ENCODE results near the gene HOXD3.

The HOXD3 gene

DNA sequence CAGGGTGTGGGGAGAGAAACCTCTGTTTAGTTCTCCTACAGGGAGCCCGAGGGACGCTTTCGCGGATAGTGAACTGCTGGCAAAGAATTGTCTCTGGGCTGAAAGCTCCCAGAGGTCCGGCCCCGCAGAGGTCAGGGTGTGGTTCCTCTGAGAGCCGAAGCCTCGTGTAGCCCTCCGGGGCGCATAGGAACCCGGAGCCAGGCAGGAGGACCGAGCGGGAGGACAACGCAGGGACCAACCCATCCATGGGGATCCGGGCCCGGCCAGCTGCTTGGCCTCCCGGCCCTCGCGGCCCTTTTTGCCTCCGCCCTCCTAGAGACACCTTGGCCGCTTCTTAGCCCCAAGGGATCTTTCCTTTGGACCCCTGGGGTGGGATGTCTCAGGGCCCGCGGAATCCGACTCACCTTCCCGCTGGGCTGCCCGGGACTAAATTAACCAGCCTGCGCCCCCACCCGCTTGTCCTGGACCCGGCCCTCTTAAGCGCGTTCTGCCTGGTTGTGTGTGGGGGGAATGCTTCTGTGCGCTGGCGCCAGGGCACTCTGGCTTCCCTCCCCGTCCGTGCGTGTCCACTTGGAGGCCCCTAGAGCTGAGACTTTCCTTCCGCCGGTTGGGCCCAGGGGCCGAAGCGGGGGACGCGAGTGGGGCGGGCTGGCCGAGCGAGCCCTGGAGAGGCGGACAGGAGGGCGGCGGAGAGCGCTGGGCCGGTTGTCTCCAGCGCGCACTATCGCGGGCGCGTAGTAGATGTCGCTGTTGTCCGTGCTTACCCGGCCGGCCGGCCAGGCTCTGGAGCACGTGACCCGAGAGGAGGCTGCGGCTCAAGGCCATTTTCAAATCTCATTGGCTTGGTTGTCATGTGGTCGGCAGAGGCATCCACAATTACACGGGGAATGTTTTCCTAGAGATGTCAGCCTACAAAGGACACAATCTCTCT, 41.0 kb upstream of the HOXD3 start, which contains the start of gene HOXD10:
Gene HOXD10, plus strand, starts transcription at position 896 of the 931 bp plus-strand sequence. CDS start 56 bp downstream, outside the sequence.
- TF ChIP-seq, protein P1, sequence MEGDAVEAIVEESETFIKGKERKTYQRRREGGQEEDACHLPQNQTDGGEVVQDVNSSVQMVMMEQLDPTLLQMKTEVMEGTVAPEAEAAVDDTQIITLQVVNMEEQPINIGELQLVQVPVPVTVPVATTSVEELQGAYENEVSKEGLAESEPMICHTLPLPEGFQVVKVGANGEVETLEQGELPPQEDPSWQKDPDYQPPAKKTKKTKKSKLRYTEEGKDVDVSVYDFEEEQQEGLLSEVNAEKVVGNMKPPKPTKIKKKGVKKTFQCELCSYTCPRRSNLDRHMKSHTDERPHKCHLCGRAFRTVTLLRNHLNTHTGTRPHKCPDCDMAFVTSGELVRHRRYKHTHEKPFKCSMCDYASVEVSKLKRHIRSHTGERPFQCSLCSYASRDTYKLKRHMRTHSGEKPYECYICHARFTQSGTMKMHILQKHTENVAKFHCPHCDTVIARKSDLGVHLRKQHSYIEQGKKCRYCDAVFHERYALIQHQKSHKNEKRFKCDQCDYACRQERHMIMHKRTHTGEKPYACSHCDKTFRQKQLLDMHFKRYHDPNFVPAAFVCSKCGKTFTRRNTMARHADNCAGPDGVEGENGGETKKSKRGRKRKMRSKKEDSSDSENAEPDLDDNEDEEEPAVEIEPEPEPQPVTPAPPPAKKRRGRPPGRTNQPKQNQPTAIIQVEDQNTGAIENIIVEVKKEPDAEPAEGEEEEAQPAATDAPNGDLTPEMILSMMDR (IDR thresholded peaks at IDR 0.05; ENCODE audit: insufficient read depth, low read length, poor library complexity, severe bottlenecking): no peak
- Histone ChIP-seq H3K4me3 (replicated peaks; ENCODE audit: low read depth, low read length) (no peak within 1 kb of the TSS), H3K36me3 (ENCODE audit: control insufficient read depth, insufficient read depth, low read length) (no peaks in the 10 kb centered on the region), H3K27me3 (replicated peaks; ENCODE audit: control insufficient read depth, insufficient read depth, low read length) (peaks cover 8% of the 10 kb centered on the region)
- DNase-seq (ENCODE audit: extremely low read depth, insufficient read length): no peak

DNA sequence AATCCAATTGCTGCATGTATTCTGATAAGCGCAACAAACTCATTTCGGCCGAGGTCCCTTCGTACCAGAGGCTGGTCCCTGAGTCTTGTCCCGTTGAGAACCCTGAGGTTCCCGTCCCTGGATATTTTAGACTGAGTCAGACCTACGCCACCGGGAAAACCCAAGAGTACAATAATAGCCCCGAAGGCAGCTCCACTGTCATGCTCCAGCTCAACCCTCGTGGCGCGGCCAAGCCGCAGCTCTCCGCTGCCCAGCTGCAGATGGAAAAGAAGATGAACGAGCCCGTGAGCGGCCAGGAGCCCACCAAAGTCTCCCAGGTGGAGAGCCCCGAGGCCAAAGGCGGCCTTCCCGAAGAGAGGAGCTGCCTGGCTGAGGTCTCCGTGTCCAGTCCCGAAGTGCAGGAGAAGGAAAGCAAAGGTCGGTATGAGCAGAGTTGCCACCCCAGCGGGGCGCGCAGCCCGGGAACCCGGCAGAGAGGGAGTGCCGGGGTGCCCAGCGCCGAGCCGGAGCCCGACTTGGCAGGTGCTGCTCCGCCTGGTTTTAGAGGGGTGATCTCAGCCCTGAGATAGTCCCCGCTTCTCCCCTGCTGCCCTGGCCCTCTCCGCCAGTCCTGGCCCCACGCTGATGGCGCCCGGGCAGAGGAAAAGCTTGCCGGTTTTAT, 39.8 kb upstream of the HOXD3 start:
- no peaks in the 10 kb centered on the region for H3K36me3 ChIP-seq (ENCODE audit: control insufficient read depth, insufficient read depth, low read length)
- no peak overlapping the region for H3K4me3 ChIP-seq (replicated peaks; ENCODE audit: low read depth, low read length)
- TF ChIP-seq, protein P1 (IDR thresholded peaks at IDR 0.05; ENCODE audit: insufficient read depth, low read length, poor library complexity, severe bottlenecking): no peak
- peaks cover 4% of the 10 kb centered on the region for H3K27me3 ChIP-seq (replicated peaks; ENCODE audit: control insufficient read depth, insufficient read depth, low read length)
- no peak for DNase-seq (ENCODE audit: extremely low read depth, insufficient read length)

DNA sequence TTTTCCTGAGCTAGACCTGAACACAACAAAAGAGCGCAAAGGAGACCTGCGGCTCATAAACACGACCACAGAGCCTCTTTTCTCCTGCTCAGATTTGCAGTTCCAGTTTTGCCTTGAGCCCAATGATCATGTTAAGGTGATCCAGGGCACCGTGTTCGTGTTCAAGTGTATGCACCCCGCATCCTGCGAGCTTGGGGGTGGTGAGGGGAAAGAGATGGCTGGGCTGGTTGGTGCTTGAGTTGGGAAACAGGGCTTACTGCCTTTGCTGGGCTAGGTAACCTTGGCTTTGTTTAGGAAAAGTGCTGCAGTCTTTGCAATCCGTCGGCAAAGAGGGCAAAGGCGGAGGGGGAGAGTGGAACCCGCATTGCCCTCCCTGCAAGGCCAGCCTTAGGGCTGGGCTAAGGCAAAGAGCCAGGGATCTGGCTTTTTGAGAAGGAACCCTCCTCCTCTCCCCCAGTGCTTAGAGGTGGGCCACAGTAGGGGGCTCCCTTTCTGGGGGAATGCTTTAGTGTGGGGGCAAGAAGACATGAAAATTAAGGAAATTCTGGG, 39.2 kb upstream of the HOXD3 start:
- Histone ChIP-seq H3K36me3 (ENCODE audit: control insufficient read depth, insufficient read depth, low read length) (no peaks in the 10 kb centered on the region), H3K4me3 (replicated peaks; ENCODE audit: low read depth, low read length) (no peak overlapping the region), H3K27me3 (replicated peaks; ENCODE audit: control insufficient read depth, insufficient read depth, low read length) (peaks cover 4% of the 10 kb centered on the region)
- TF ChIP-seq, protein P1 (IDR thresholded peaks at IDR 0.05; ENCODE audit: insufficient read depth, low read length, poor library complexity, severe bottlenecking): no peak
- DNase-seq (ENCODE audit: extremely low read depth, insufficient read length): no peak

DNA sequence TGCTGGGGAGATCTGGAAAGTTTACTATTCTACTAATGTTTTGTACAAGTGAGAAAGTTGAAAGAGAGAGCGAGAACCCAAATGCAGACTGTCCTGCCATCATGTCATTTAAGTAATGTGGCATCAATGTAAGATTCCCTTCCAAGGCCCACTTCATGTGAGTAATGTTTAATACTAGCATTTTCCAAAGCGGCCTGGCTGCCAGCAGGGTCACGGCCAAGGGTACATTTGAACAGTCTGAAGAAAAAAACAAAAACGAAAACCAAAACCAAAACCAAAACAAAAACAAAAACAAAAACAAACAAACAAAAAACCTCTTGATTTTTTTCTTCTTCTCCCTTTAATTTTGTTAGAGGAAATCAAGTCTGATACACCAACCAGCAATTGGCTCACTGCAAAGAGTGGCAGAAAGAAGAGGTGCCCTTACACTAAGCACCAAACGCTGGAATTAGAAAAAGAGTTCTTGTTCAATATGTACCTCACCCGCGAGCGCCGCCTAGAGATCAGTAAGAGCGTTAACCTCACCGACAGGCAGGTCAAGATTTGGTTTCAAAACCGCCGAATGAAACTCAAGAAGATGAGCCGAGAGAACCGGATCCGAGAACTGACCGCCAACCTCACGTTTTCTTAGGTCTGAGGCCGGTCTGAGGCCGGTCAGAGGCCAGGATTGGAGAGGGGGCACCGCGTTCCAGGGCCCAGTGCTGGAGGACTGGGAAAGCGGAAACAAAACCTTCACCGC, 38.3 kb upstream of the HOXD3 start:
- no peak for DNase-seq (ENCODE audit: extremely low read depth, insufficient read length)
- TF ChIP-seq, protein P1 (IDR thresholded peaks at IDR 0.05; ENCODE audit: insufficient read depth, low read length, poor library complexity, severe bottlenecking): peak; percentile 72
- peaks cover 4% of the 10 kb centered on the region for H3K27me3 ChIP-seq (replicated peaks; ENCODE audit: control insufficient read depth, insufficient read depth, low read length)
- H3K36me3 ChIP-seq (ENCODE audit: control insufficient read depth, insufficient read depth, low read length): no peaks in the 10 kb centered on the region
- H3K4me3 ChIP-seq (replicated peaks; ENCODE audit: low read depth, low read length): no peak overlapping the region

DNA sequence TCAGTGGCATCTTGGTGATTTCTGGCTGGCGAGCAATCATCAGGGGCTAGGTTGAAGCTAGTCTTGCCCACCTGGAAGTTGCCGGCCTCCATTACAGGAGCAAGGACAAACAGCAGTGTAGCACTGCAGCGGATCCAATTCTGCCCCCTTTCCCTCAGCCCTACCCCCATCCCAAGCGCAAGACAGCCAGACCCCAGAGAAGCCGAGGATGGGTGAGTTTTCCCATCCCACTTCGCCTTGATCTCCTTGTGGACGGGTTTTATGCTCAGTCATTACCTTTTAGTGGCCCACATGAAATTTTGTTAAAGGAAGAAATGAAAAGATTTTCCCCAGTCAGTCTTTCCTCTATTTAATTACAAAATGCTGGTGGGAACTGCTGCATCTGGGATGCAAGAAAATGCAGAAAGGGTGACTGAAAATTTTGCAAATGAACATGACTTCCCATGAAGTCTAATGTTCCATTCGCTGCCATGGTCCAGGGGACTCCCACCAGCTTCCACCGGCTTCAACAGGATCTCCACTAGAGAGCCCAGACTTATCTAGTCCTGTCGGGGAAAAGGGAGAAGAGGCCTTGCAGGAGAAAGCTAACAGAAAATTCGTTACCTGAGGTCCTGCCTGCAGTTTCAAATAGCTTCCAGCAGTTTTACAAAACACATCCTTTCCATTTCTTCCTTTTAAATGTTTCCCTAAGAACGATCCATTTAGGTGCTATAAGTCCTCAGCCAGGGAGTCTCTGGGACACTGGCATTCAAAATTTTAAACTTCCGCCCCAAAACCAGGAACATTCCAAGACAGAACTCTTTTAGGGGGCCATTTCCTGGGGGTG, 36.5 kb upstream of the HOXD3 start:
- Histone ChIP-seq H3K4me3 (replicated peaks; ENCODE audit: low read depth, low read length) (no peak overlapping the region), H3K27me3 (replicated peaks; ENCODE audit: control insufficient read depth, insufficient read depth, low read length) (peaks cover 6% of the 10 kb centered on the region), H3K36me3 (ENCODE audit: control insufficient read depth, insufficient read depth, low read length) (no peaks in the 10 kb centered on the region)
- no peak for DNase-seq (ENCODE audit: extremely low read depth, insufficient read length)
- TF ChIP-seq, protein P1 (IDR thresholded peaks at IDR 0.05; ENCODE audit: insufficient read depth, low read length, poor library complexity, severe bottlenecking): no peak
